Hematopoietic multipotent progenitor cell treated with erythropoietin and hydrocortisone succinate and interleukin-3 and kit ligand, for 4 days (in vitro differentiated cells): ENCODE measurements around the gene NXN.
"Not testable (repeated sequence)": the region's sequence is repeated elsewhere in the genome, so short reads cannot be mapped to it uniquely, and the experiment has no call there.

Experiments
- DNase-seq: peaks from one replicate; pipeline ENCODE4 v3.0.0-alpha.2; 2015

Gene NXN

DNA sequence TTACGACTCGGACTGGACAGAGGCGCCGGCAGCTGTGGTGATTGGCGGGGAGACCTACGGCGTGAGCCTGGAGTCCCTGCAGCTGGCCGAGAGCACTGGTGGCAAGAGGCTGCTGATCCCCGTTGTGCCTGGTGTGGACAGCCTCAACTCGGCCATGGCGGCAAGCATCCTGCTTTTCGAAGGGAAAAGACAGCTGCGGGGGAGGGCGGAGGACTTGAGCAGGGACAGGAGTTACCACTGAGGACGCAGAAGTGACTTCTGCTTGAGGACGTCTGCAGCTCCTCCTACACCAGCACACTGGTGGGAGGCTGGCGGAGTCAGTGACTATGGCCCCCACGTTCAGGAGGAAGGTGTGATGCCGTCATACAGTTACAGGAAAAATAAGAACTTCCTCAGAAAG is 187.7 kb downstream of the NXN start:
- no peak for DNase-seq

DNA sequence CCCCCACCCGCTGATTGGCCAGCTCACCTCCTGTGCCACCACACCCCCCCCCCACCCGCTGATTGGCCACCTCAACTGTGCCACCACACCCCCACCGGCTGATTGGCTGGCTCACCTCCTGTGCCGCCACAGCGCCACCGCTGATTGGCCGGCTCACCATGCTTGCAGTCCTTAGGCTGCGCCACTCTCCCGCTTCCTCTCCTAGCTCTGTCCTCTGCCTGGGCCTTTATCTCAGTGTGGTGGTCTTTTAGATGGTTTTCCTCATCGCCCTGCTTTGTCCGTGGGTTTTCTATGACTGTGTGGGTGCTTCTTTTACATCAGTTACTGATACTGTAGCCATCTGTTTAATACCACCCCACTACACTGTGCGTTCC is 188.7 kb downstream of the NXN start:
- DNase-seq = not testable (repeated sequence)

DNA sequence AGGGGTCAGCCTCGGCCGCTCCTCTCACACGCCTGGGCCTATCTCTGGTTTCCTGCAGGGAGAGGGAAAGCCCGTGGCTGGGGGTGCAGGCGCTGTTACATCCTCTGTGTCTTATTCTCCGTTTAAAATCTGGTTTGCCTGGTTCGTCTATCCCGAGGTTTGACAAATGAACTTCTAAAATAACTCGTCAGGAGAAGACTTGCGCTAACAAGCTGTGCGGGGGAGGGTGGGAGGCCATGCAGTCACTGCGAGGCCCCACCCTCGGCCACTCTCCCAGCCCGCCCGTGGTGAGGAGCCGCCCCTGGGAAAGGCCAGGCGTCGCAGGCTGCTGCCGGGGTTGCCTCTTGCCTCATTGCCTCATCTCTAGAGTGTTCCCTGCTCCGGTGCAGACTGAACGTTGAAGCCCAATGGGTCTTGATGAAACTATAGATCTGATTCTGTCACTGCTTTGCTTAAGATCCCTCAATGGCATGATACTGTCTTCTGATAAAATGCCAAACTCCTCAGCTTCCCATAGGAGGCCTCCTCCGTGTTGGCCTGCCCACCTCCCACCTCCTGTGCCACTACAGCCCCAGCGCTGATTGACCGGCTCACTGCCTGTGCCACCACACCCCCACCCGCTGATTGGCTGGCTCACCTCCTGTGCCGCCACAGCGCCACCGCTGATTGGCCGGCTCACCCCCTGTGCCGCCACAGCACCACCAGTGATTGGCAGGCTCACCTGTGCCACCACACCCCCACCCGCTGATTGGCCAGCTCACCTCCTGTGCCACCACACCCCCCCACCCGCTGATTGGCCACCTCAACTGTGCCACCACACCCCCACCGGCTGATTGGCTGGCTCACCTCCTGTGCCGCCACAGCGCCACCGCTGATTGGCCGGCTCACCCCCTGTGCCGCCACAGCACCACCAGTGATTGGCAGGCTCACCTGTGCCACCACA is 189.4 kb downstream of the NXN start:
- not testable (repeated sequence) for DNase-seq

DNA sequence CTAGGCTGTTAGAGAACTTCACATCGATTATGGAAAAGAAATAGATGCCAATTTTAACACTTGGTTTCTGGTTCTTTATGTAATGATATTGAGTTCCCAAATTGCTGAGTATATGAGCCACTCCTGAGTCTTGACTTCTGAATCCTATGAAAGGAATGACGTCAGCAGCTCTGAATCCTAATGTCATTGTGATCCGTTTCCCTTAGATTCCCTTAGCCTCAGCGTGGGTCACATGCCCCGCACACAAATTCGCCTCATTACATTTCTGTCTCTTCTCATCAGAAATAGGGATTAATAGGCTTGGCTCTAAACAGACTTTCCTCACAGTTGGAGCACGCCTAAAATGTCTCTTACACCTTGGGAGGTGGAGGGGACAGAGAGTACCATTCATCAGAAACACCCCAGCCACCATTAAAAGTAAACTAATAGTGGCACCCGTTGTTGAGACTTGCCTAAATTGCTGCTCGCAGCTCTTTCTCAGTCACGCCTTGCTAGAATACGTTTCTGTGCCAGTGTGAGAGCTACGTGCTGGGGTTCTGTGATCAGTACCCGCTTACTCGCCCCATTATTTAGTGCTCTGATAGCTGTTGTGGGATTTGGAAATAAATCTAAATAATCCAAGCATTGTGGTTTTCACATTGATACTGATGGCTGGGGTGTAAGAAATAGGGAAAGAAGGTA is 190.3 kb downstream of the NXN start:
- DNase-seq = no peak

DNA sequence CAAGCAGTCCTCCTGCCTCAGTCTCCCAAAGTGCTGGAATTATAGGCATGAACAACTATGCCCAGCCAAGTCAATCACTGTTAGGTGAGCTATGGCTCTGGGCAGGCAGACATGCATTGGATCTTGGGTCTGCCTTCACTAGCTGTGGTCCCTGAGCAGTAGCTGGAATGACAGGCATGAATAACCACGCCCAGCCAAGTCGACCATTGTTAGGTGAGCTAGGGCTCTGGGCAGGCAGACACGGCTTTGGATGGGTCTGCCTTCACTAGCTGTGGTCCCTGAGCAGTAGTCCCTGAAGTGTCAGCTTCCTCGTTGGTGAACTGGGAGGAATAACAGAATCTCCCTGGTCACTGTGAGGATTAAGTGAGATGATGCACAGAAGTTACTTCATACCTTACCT is 191.0 kb downstream of the NXN start:
- no peak for DNase-seq

DNA sequence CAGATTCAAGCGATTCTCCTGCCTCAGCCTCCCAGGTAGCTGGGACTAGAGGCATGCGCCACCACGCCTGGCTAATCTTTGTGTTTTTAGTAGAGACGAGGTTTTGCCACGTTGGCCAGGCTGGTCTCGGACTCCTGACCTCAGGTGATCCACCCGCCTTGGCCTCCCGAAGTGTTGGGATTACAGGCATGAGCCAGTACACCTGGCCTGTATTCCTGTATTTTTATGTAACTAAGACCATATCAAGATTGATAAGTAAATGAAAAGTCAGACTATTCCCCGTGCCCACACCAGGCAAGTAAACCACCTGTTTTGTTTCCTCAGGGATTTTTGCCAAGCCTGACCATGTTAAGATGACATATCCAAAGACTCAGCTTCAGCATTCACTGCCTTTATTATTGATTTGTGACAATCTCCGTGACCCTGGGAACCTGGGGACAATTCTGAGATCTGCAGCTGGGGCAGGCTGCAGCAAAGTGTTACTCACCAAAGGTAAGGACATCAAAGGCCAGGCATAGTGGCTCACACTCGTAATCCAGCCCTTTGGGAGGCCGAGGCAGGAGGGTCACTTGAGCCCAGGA is 191.8 kb downstream of the NXN start:
- no peak for DNase-seq

DNA sequence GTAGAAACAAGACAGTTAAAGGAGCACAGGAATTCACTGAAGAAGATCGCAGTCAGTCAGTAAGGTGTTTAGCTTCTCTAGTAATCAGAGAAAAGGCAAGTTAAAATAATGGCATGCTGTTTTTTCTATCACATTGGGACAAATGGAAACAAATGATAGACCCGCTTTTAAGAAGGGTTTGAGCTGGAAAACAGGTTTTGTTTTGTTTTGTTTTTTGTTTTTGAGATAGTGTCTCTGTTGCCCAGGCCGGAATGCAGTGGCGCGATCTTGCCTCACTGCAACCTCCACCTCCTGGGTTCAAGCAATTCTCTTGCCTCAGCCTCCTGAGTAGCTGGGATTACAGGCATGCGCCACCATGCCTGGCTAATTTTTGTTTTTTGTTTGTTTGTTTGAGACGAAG is 193.7 kb downstream of the NXN start:
- DNase-seq = not testable (repeated sequence)

DNA sequence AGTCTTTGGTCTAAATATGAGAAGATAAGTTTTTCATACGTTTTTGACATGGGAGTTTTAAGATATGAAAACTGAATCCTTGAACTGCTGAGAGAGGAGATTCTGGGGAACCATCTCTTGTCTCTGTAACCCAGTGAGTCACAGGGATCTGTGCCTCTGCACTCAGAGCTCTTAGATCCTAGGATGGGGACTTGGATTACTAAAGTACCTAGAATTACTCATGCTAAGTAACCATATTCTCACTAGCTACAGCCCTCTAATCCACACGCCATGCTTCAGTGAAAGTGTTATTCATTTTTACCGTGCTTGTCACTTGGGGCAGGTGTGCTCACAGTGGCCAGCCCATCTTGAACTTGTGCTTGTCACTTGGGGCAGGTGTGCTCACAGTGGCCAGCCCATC is 195.4 kb downstream of the NXN start:
- DNase-seq = no peak

DNA sequence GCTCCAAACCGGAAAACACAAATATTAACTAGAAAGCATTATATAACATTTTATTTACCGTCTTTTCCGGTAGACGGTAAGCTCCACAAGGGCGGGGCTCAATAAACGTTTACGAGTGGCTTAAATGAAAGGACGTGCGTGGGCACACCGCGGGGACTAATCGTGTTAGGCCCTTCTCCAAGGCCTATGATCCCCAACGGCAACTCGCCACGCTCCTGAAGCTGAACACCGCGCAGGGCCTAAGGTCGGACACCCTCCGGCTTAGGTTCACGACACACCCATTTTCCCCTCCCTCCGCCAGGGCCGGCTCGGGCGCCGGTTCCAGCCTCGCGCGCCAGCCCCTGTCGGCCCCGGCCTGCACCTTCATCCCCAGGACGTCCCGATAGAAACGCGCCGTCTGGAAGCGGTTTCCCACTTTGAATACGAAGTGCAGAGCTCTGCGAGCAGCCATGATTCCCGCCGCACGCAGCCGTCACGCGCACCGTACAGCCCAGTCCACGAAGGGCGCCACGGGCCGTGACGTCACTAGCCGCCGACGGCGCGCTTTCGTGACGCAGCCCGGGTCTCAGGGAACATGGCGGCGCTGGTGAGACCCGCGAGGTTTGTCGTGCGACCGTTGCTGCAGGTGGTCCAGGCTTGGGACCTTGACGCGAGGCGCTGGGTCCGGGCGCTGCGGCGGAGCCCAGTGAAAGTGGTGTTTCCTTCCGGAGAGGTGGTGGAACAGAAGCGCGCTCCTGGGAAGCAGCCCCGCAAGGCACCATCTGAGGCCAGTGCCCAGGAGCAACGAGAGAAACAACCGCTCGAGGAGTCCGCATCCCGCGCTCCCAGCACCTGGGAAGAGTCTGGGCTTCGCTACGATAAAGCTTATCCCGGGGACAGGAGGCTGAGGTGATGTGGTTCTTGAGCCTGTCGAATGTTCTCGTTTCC is 197.5 kb downstream of the NXN start, which contains the start of the genes GLOD4 and MRM3:
Gene GLOD4 (minus strand): TSS at position 476 of the 927 bp plus-strand sequence. CDS start 25 bp downstream, at position 451.
Gene MRM3 (plus strand): TSS at position 549 of the 927 bp plus-strand sequence. CDS start 26 bp downstream, at position 575.
- DNase-seq = peak; percentile 95

DNA sequence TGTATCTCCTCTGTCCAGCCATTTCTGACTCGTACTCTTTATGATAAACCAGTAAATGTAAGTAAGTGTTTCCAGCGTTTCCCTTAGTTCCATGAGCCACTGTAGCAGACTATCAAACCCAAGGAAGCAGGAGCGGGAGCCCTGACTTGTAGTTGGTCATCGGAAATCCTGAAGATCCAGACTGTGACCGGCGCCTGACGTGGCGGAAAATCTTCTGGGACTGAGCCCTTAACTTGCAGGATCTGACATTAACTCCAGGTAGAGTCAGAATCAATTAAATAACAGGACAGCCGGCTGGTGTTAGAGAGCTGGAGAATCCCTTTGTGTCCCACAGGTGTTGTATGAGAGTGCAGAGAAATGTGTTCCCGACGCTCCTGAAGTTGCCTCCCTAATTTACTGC is 201.5 kb downstream of the NXN start:
- DNase-seq = no peak

DNA sequence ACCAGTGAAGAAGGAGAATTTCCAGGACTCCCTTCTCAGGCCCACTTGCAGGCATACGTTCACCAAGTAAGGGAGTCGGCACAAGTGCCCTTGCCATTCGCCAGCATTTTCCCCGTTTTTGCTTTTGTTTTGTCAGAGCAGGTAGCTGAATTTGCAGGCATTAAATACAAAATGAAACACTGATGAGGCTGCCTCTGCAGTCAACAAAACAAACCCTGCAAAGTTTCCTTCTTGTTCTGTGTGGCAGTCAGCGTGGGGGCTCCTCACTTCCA is 205.3 kb downstream of the NXN start:
- no peak for DNase-seq

DNA sequence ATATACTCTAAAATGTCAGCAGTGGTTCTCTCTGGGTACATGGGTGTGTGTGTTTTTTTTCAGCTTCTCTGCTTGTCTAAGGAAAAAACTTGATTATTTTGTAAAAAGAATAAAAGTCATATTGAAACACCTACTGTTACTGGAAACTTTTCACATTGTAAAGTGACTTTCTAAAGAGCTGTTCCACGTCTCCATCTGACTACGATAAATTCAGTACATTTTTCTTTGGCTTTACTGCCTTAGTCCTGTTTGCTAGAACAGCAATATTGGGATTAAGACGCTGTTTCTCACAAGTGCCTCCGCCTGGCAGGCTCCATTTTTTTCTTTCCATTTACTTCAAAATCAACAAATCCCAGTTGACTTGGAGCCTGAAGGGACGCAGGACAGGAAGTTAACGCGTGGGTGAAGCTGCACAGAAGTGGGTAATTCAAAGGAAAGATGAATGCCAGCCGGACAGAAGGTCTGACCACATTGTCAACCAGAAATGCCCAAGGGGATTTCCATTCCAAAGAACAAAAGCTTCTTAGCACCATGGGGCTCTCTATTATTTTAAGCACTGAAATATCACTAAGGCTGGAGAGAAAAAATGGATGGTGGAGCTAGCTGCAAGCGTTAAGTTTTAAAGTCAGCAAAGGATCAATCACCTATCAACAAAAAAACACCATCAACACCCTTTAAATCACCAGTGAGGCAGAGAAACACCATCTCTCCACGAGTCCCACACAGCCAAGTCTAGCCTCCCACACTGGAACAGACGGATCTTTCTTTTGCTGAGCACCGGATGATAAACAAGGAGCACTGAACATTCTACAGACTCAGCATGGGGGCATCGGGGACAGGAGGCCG is 205.9 kb downstream of the NXN start:
- no peak for DNase-seq

DNA sequence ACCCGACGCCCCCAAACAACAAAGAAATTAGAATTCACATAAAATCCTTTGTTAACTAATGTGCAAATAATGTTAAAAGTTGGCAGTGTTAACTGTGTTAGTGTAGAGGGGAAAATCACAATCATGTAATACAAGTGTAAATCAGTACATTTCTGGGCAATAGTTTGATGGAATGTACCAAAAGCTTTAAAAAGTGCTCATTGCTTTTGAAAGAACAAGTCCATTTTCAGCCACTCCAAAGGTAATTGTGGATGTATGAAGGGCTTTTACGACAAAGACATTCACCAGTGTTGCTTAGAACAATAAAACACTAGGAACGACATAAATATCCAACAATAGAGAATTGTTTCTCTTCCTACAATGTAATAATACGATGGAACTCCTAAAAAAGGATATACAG is 206.6 kb downstream of the NXN start:
- no peak for DNase-seq

DNA sequence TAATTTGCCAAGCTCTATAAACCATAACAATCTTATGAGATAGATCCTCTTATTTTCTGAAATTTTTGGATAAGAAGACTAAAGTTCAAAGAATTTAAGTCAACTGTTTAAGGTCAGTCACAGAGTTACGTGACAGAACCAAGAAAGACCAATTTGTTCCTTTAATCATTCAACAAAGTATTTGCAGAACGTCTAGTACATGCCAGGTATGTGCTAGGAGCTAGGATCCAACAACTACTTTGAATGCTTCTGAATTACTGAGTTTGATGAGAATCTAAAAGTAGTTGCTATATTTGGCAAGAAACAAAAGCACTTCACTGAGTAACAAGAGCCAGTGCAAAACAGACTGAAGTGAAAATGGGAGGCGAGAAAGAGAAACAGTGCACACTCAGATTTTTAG is 212.5 kb downstream of the NXN start:
- DNase-seq = no peak

DNA sequence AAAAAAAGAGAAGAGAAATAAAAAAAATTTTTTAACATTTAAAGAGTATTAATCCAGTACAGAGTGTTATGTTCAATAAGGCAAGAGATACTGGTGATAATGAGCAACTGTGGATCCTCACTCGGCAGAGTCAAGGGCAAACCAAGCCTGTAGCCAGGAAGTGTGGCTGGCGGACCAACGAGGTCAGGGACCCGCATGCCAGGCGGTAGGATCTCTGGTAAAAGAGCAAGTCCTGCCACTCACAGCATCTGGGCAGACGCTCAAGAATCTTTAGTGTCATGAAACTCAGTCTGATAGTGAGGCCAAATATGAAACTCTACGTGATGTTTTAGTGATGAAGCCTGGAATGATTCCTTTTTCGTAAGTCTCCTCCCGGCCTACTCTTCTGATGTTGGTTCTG is 219.2 kb downstream of the NXN start:
- no peak for DNase-seq

DNA sequence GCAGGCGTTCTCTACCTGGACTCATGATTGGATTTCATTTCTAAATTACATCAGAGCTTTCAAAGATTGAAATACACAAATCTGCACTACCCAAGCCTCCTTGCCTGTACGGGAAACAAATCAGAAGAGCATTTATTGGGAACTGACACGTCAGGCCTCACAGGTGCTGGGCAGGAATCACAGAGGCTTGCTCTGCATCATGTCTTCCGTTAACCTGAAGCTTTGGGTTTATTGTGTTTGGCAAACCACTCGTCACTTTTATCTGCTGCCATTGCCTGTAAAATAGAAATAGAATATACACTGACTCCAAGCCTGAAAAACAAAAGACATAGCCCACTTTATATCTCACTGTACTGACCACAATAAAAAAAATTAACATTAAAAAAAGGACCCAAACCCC is 219.6 kb downstream of the NXN start:
- DNase-seq = no peak

DNA sequence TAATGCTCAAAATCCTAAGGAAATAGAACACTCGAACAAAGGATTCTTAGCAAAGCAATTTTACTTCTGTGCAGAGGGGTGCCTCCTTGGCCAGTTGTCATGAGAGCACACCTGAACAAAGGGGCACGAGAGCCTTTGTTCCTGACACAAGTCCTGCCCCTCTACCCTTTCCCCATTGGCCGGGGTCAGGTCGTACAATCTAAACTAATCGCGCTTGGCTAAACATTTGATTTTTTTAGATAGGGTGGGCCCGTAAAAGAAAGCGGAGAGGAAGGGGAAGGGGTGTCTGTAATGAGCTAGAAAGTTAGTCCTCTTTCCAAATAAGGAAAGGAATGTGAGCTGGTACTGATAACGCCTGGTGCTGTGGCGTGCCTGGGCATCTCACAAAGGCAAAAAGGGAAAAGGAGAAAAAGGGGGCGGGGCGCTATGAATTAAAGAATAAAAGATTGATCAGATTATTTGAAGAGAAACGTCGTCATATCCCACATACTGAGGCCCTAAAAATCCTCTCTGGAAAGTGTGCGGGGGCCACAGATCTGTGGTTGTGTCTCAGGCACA is 223.5 kb downstream of the NXN start:
- not testable (repeated sequence) for DNase-seq

DNA sequence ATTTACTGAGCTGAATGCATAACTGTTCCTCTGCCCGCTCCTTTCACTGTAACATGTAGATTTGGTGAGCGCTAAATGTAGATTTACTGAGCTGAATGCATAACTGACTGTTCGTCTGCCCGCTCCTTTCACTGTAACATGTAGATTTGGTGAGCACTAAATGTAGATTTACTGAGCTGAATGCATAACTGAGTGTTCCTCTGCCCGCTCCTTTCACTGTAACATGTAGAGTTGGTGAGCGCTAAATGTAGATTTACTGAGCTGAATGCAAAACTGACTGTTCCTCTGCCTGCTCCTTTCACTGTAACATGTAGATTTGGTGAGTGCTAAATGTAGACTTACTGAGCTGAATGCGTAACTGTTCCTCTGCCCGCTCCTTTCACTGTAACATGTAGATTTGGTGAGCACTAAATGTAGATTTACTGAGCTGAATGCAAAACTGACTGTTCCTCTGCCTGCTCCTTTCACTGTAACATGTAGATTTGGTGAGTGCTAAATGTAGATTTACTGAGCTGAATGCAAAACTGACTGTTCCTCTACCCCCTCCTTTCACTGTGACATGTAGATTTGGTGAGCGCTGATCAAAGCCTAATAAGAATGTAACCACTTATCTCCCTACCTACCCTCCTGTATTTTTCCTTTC is 224.1 kb downstream of the NXN start:
- not testable (repeated sequence) for DNase-seq

DNA sequence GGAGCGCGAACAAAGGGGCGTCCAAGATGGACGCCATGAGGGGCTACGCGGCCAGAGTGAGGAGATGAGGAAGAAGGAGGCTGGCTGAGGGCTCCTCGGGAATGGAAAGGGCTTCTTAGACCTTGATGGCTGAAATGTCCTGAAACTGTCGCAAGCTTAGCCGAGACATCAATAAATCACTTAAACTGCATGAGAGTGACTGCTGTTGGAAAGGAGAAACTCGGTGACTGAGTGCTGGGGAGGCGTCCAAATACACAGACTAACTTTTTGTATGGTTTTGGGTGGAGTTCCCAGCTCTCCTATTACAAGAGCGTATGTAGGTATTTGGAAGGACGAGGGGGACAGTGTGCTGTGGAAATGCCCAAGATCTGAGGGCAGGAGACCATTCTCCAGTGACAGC is 226.2 kb downstream of the NXN start:
- no peak for DNase-seq

DNA sequence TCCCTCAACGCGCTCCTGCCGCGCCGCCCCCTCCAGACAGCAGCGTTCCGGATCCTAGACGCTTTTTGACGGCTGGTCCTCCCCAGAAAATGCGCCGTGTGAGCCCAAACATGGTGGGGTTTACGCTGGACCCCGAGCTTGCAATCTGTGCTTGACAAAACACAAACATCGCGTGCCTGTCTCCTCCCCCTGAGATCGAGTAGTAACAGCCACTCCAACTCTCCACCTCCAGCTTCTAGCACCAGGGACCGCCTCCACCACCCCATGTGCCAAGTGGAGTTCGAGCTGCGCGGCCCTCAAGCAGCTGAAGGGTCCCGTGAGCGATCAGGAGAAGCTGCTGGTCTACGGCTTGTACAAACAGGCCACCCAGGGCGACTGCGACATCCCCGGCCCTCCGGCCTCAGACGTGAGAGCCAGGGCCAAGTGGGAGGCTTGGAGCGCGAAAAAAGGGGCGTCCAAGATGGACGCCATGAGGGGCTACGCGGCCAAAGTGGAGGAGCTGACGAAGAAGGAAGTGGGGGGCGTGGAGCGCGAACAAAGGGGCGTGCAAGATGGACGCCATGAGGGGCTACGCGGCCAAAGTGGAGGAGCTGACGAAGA is 226.9 kb downstream of the NXN start:
- peak; percentile 76 for DNase-seq
